Caco-2 (cell line): ENCODE data around the gene ADCY1. TPM values are rescaled to one million over a fixed set of nuclear protein-coding genes. Genes with fewer than 3 reads are reported as not detected.
"Not testable (repeated sequence)": the region's sequence is repeated elsewhere in the genome, so short reads cannot be mapped to it uniquely, and the experiment has no call there.

Experiments
- BruUV-seq: library from RNA; stranded (reverse); fragments of 400-500 nt; replicated peaks from 2 replicates; lab custom pipeline; 2021; lab: Mats Ljungman, UMichigan
- CTCF ChIA-PET: fragments of 300-600 bp; sonication (Branson Sonifier 250); formaldehyde crosslinking; loops from one replicate; lab custom pipeline; 2022; ENCODE audit warnings: antibody characterized with exemption; lab: Charles Lee
- POLR2A ChIA-PET: fragments of 300-600 bp; sonication (Branson Sonifier 250); formaldehyde crosslinking; loops from one replicate; lab custom pipeline; 2022; ENCODE audit warnings: antibody characterized with exemption; lab: Charles Lee
- DNase-seq, 2 experiments: peaks; one replicate each; pipeline versions ENCODE4 v3.0.0 to v3.0.0-alpha.2; 2020 to 2022
- H3K27me3 ChIP-seq: replicated peaks from 2 replicates; pipeline ENCODE4 v1.6.0; 2011; ENCODE audit warnings: low read length; ENCODE audit not compliant: control insufficient read depth, insufficient read depth
- H3K36me3 ChIP-seq: 2 replicates; pipeline ENCODE4 v1.5.1; 2011; ENCODE audit warnings: low read length; ENCODE audit not compliant: control insufficient read depth, insufficient read depth
- H3K4me1 ChIP-seq: fragments of 250-450 bp; sonication (Bioruptor Pico); 2 replicates; pipeline ENCODE4 v1.5.1; 2020; ENCODE audit warnings: mild to moderate bottlenecking
- H3K4me3 ChIP-seq: 2 replicates; pipeline ENCODE4 v1.5.1; 2011; ENCODE audit warnings: low read depth, mild to moderate bottlenecking, control low read depth, low read length
- H3K9me3 ChIP-seq: fragments of 250-450 bp; sonication (Bioruptor Pico); 2 replicates; pipeline ENCODE4 v1.5.1; 2020; ENCODE audit warnings: mild to moderate bottlenecking, moderate library complexity
- H3K27ac Mint-ChIP-seq: one replicate; pipeline ENCODE4 v1.8.0; 2022; ENCODE audit warnings: mixed read lengths; ENCODE audit not compliant: unreplicated experiment
- H3K27me3 Mint-ChIP-seq: one replicate; pipeline ENCODE4 v1.8.0; 2022; ENCODE audit warnings: mixed read lengths; ENCODE audit not compliant: insufficient read depth, unreplicated experiment
- H3K36me3 Mint-ChIP-seq: one replicate; pipeline ENCODE4 v1.8.0; 2022; ENCODE audit warnings: mild to moderate bottlenecking, mixed read lengths; ENCODE audit not compliant: insufficient read depth, unreplicated experiment
- H3K4me1 Mint-ChIP-seq: one replicate; pipeline ENCODE4 v1.8.0; 2022; ENCODE audit warnings: low read depth, mixed read lengths; ENCODE audit not compliant: unreplicated experiment
- H3K4me3 Mint-ChIP-seq: one replicate; pipeline ENCODE4 v1.8.0; 2022; ENCODE audit warnings: mild to moderate bottlenecking, moderate library complexity, mixed read lengths; ENCODE audit not compliant: unreplicated experiment
- H3K9me3 Mint-ChIP-seq: one replicate; pipeline ENCODE4 v1.8.0; 2022; ENCODE audit warnings: mixed read lengths; ENCODE audit not compliant: unreplicated experiment
- CTCF ChIP-seq, 2 experiments: fragments of 200-600 bp in 1 of 2; IDR thresholded peaks; 1 replicate in 1 of 2; 2 replicates in 1 of 2; pipeline versions ENCODE4 v1.5.1 to v1.8.0; 2011 to 2022; ENCODE audit warnings: antibody characterized with exemption in 1 of 2, control low read depth in 1 of 2, inconsistent platforms in 1 of 2, low read depth in 1 of 2, low read length in 1 of 2, mild to moderate bottlenecking in 1 of 2, moderate library complexity in 1 of 2; ENCODE audit not compliant: insufficient read depth in 1 of 2, severe bottlenecking in 1 of 2, unreplicated experiment in 1 of 2
- intact Hi-C: fragments of 100-400 bp; cut with micrococcal nuclease; formaldehyde crosslinking; loops from one replicate; pipeline ENCODE4 v1.10.0; 2022; ENCODE audit not compliant: unreplicated experiment
- total RNA-seq: library from RNA; stranded (reverse); gene quantifications from 2 replicates; pipeline ENCODE4 v1.2.3, GENCODE V29; 2022

Gene ADCY1
- total RNA-seq, 1 experiment from 2014 or later, result 2.9 TPM

GRCh38 chr7:45761545-45762205 is 187.5 kb downstream of the ADCY1 start:
- BruUV-seq, result not testable (repeated sequence)

GRCh38 chr7:45762225-45762994 is 188.2 kb downstream of the ADCY1 start:
- H3K27me3 Mint-ChIP-seq, BruUV-seq, H3K27ac Mint-ChIP-seq, H3K27me3 ChIP-seq, CTCF ChIA-PET, POLR2A ChIA-PET, DNase-seq, H3K36me3 ChIP-seq, H3K4me1 Mint-ChIP-seq, H3K4me3 Mint-ChIP-seq, H3K4me3 ChIP-seq, H3K9me3 ChIP-seq, H3K9me3 Mint-ChIP-seq, H3K36me3 Mint-ChIP-seq, intact Hi-C loops, H3K4me1 ChIP-seq: not testable (repeated sequence)

More at GRCh38 chr7:45761545-45762205, 187.5 kb downstream of the ADCY1 start:
- H3K4me1 ChIP-seq, H3K4me3 Mint-ChIP-seq, H3K36me3 Mint-ChIP-seq, H3K27me3 ChIP-seq, POLR2A ChIA-PET, H3K4me3 ChIP-seq, H3K9me3 ChIP-seq, DNase-seq, H3K27ac Mint-ChIP-seq, H3K36me3 ChIP-seq, intact Hi-C loops, H3K27me3 Mint-ChIP-seq, H3K9me3 Mint-ChIP-seq, H3K4me1 Mint-ChIP-seq, CTCF ChIA-PET: not testable (repeated sequence)

- H3K4me1 ChIP-seq, H3K4me1 Mint-ChIP-seq, H3K9me3 ChIP-seq, H3K27me3 ChIP-seq, H3K9me3 Mint-ChIP-seq, H3K27me3 Mint-ChIP-seq, intact Hi-C loops, H3K36me3 ChIP-seq: not testable (repeated sequence)
- peak in 1 of 2 experiments; percentile 12 for TF ChIP-seq CTCF (IDR thresholded peaks at IDR 0.05; ENCODE audit: insufficient read depth in 1 of 2, low read depth in 1 of 2, low read length in 1 of 2, severe bottlenecking in 1 of 2, unreplicated experiment in 1 of 2)
- TSS peak; percentile 55 for BruUV-seq
- Mint-ChIP-seq H3K27ac (peak overlapping the region; percentile 96), H3K36me3 (peaks cover 11% of the 10 kb centered on the region), H3K4me3 (peak overlapping the region; percentile 90)
- DNase-seq, result peak; percentile 98
- ChIA-PET CTCF (interaction anchor here (0.5 to 1.6 kb wide), 2 partner anchors 42 to 105 kb away, joined by 3 to 5 read pairs; no protein-coding TSS in a partner anchor), POLR2A (interaction anchor here (0.7 kb wide), 1 partner anchor 105 kb away, joined by 3 read pairs; no protein-coding TSS in a partner anchor)
- H3K4me3 ChIP-seq, result peak overlapping the region; percentile 67
Observed at GRCh38 chr7:45768516-45769394, 194.6 kb downstream of the ADCY1 start.

- H3K4me1 Mint-ChIP-seq, H3K9me3 Mint-ChIP-seq, H3K9me3 ChIP-seq, H3K27me3 ChIP-seq, intact Hi-C loops, BruUV-seq, H3K36me3 ChIP-seq, DNase-seq, POLR2A ChIA-PET, H3K4me1 ChIP-seq, H3K27me3 Mint-ChIP-seq: not testable (repeated sequence)
- peak overlapping the region; percentile 90 for H3K4me3 Mint-ChIP-seq
- peak overlapping the region; percentile 96 for H3K27ac Mint-ChIP-seq
- peaks cover 11% of the 10 kb centered on the region for H3K36me3 Mint-ChIP-seq
- peak overlapping the region; percentile 67 for H3K4me3 ChIP-seq
- CTCF ChIA-PET, result interaction anchor here (0.5 to 1.6 kb wide), 2 partner anchors 41 to 106 kb away, joined by 3 to 5 read pairs; no protein-coding TSS in a partner anchor
Observed at GRCh38 chr7:45769626-45770025, 195.5 kb downstream of the ADCY1 start.
